Mesendoderm (in vitro differentiated cells): ENCODE data around the gene ENDOV.

Source experiments
- DNase-seq: peaks from one replicate; pipeline ENCODE4 v3.0.0; 2013
- H2AK5ac ChIP-seq: 2 replicates; pipeline ENCODE4 v1.6.1; 2013; ENCODE audit warnings: low read length, inconsistent platforms
- H2BK120ac ChIP-seq: 2 replicates; pipeline ENCODE4 v1.6.1; 2013; ENCODE audit warnings: low read depth, mild to moderate bottlenecking, low read length, moderate library complexity, mixed read lengths
- H2BK15ac ChIP-seq: replicated peaks from 2 replicates; pipeline ENCODE4 v1.6.1; 2013; ENCODE audit warnings: low read depth, mild to moderate bottlenecking, moderate library complexity
- H2BK5ac ChIP-seq: 2 replicates; pipeline ENCODE4 v1.6.1; 2013; ENCODE audit warnings: low read length, inconsistent platforms
- H3K18ac ChIP-seq: 2 replicates; pipeline ENCODE4 v1.6.1; 2013; ENCODE audit warnings: mild to moderate bottlenecking, low read length, mixed read lengths
- H3K23ac ChIP-seq: one replicate; pipeline ENCODE4 v1.6.1; 2013; ENCODE audit warnings: low read length
- H3K27ac ChIP-seq: 2 replicates; pipeline ENCODE4 v1.5.1; 2013; ENCODE audit warnings: low read depth, mild to moderate bottlenecking, inconsistent platforms, low read length, moderate library complexity
- H3K27me3 ChIP-seq: 2 replicates; pipeline ENCODE4 v1.6.1; 2013; ENCODE audit warnings: low read length, control low read depth, mild to moderate bottlenecking, inconsistent platforms; ENCODE audit not compliant: insufficient read depth, poor library complexity
- H3K36me3 ChIP-seq: 2 replicates; pipeline ENCODE4 v1.6.1; 2013; ENCODE audit warnings: low read length, inconsistent platforms; ENCODE audit not compliant: control insufficient read depth, insufficient read depth
- H3K4ac ChIP-seq: one replicate; pipeline ENCODE4 v1.6.1; 2013; ENCODE audit warnings: low read depth, mild to moderate bottlenecking, low read length, moderate library complexity
- H3K4me1 ChIP-seq: 2 replicates; pipeline ENCODE4 v1.6.1; 2013; ENCODE audit warnings: low read depth, low read length, inconsistent platforms; ENCODE audit not compliant: control insufficient read depth
- H3K4me2 ChIP-seq: 2 replicates; pipeline ENCODE4 v1.6.1; 2013; ENCODE audit warnings: low read length
- H3K4me3 ChIP-seq: 2 replicates; pipeline ENCODE4 v1.5.1; 2013; ENCODE audit warnings: mild to moderate bottlenecking, low read length
- H3K56ac ChIP-seq: one replicate; pipeline ENCODE4 v1.6.1; 2013; ENCODE audit warnings: low read length
- H3K79me1 ChIP-seq: 2 replicates; pipeline ENCODE4 v1.6.1; 2013; ENCODE audit warnings: low read length, inconsistent platforms
- H3K79me2 ChIP-seq: 2 replicates; pipeline ENCODE4 v1.6.1; 2013; ENCODE audit warnings: mild to moderate bottlenecking, low read length; ENCODE audit not compliant: control insufficient read depth, insufficient read depth
- H3K9ac ChIP-seq: 2 replicates; pipeline ENCODE4 v1.6.1; 2013; ENCODE audit warnings: low read length, inconsistent platforms
- H4K5ac ChIP-seq: one replicate; pipeline ENCODE4 v1.6.1; 2013; ENCODE audit warnings: low read length
- H4K8ac ChIP-seq: one replicate; pipeline ENCODE4 v1.6.1; 2013; ENCODE audit warnings: low read depth, mild to moderate bottlenecking, control low read depth, low read length, moderate library complexity
- WGBS: extraction: QIAGEN DNeasy Blood & Tissue Kit; methylation state at CpG from one replicate; pipeline ENCODE4 v1.1.7; 2013; ENCODE audit warnings: low lambda C conversion rate, missing lambda C conversion rate; ENCODE audit not compliant: insufficient coverage; ENCODE audit errors: extremely low coverage; 5-methylcytosine and 5-hydroxymethylcytosine counted together

Gene ENDOV

DNA sequence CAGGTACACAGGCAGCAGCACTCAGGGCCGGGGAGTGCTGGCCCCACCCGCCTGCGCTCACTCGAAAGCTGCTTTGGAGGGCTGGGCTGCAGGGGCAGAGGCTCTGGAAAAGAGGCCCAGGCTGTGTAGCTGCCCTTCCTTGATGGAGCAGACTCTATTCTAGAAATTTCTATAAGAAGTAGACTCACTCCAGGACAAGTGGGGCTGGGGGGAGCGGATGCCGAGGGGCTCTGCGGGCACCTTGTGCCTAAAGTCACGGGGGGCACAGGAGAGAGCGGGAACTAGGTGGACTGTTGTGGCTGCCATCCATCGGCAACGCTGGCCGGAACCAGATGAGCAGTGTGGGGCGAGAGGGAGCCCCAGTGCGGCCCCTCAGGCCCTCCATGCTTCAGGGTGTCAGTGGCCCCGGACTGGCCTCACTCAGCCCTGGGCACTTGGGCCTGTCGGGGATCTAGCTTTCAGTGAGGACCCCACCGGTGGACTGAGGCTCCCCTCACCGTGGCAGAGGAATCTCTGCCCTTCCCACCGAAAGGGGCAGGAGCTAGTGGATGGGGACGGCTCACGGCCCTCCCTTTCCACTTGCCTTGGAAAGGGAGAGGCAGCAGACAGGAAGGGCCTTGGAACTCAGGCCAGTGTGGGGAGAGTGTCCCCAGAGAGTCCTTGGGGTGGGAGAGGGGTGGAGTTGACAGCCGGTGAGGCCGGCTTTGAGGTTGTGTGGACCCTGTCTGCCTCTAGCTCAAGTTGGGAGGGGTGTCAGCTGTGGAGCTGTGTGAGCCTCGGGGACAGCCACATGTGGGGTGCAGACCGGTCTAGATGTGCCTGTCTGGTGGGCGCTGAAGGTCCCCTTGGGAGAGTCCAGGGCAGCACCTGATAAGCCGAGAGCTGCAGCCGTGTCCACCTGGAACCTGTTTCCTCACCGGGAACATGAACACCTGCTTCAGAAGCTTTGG is 16.6 kb downstream of the ENDOV start:
- H3K27me3 ChIP-seq = no peaks in the 10 kb centered on the region
- H3K9ac ChIP-seq = no peak overlapping the region

DNA sequence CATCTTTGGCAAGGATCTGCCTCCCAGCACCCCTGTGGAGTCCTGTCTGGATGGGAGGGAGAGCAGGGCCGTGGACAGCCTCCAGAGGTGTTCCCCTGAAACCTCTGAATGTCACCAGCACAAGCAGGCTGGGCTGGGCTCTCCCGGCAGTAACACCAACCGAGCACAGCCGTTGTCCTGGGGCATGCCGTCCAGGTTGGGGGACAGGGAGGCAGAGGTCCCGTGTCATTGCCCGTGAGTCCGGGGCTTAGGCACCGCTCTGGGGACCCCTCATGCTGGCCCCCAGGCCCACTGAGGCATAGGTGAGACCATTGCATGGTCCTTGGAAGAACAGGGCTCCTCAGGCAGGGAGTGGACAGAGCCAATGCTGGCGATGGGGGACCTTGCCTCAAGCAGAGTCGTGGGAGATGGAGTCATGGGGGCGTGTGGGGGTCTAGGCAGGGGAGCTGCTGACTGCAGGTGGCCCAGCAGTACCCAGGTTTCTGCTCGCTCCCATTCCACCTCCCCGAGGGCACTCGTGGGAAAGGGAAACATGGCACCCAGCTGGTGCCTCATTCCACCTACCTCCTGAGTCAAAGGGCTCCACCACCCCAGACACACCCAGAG is 17.5 kb downstream of the ENDOV start:
- no peak overlapping the region for H3K56ac ChIP-seq
- H3K4me1 ChIP-seq = no peaks in the 10 kb centered on the region
- no peaks in the 10 kb centered on the region for H3K36me3 ChIP-seq
- no peak overlapping the region for H2BK5ac ChIP-seq
- H3K79me2 ChIP-seq = no peaks in the 10 kb centered on the region
- H3K23ac ChIP-seq = no peak overlapping the region
- no peak overlapping the region for H3K4me2 ChIP-seq
- H3K79me1 ChIP-seq = no peaks in the 10 kb centered on the region
- no peak overlapping the region for H3K4ac ChIP-seq
- H3K27me3 ChIP-seq = no peaks in the 10 kb centered on the region
- no CpG with 5 or more reads among the region's 15 CpGs for WGBS
- no peak overlapping the region for H4K5ac ChIP-seq
- H2BK120ac ChIP-seq = no peak overlapping the region
- no peak overlapping the region for H2BK15ac ChIP-seq
- no peak overlapping the region for H3K27ac ChIP-seq
- H4K8ac ChIP-seq = no peak overlapping the region
- no peak overlapping the region for H3K4me3 ChIP-seq
- DNase-seq = no peak
- no peak overlapping the region for H3K18ac ChIP-seq
- no peak overlapping the region for H2AK5ac ChIP-seq
- no peak overlapping the region for H3K9ac ChIP-seq

More for the DNA sequence above, 16.6 kb downstream of the ENDOV start:
- H3K79me2 ChIP-seq = no peaks in the 10 kb centered on the region
- no peak overlapping the region for H3K27ac ChIP-seq
- H3K36me3 ChIP-seq = no peaks in the 10 kb centered on the region
- no peak overlapping the region for H3K4me3 ChIP-seq
- H3K4ac ChIP-seq = no peak overlapping the region
- no peaks in the 10 kb centered on the region for H3K4me1 ChIP-seq
- H3K79me1 ChIP-seq = no peaks in the 10 kb centered on the region
- no peak overlapping the region for H3K4me2 ChIP-seq
- no peak overlapping the region for H4K5ac ChIP-seq
- no CpG with 5 or more reads among the region's 29 CpGs for WGBS
- no peak overlapping the region for H3K23ac ChIP-seq
- no peak overlapping the region for H2BK15ac ChIP-seq
- no peak overlapping the region for H3K18ac ChIP-seq
- no peak overlapping the region for H4K8ac ChIP-seq
- H2BK120ac ChIP-seq = no peak overlapping the region
- no peak overlapping the region for H2AK5ac ChIP-seq
- no peak for DNase-seq
- H2BK5ac ChIP-seq = no peak overlapping the region
- no peak overlapping the region for H3K56ac ChIP-seq

DNA sequence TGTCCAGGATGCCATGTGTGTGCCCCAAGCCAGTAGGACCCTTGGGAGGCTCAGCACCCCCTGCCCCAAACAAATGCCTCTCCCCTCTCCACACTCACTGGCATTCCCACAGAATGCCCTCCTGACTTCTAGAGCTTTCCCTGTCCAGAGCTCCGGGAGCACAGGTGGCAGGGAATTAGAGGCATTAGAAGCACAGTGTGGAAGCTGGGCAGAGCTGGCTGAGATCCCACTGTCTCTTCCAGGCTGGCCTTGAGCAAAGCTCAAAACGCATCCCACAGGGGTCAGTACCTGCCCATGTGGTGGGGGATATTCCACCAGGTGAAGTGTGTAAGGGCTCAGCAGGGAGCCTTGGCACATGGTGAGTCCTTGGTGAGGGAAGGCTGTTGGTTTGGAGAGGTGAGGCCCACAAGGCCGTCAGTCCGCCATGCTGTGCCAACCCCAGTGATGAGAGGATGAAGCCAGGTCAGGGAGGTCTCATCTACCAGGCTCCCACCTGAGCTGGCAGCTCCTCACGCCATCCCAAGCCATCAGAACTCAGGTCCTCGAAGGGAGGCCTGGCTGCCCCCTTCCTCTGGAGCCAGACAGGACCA is 18.1 kb downstream of the ENDOV start:
- Histone ChIP-seq H3K9ac (no peak overlapping the region), H2BK15ac (no peak overlapping the region), H3K23ac (no peak overlapping the region), H3K27me3 (no peaks in the 10 kb centered on the region), H3K36me3 (no peaks in the 10 kb centered on the region), H2BK120ac (no peak overlapping the region), H3K56ac (no peak overlapping the region), H3K79me2 (no peaks in the 10 kb centered on the region), H3K4me2 (no peak overlapping the region), H4K5ac (no peak overlapping the region), H3K4me1 (no peaks in the 10 kb centered on the region), H2BK5ac (no peak overlapping the region), H4K8ac (no peak overlapping the region), H3K79me1 (no peaks in the 10 kb centered on the region), H2AK5ac (no peak overlapping the region), H3K4me3 (no peak overlapping the region), H3K4ac (no peak overlapping the region), H3K18ac (no peak overlapping the region), H3K27ac (no peak overlapping the region)
- WGBS = no CpG with 5 or more reads among the region's 6 CpGs
- DNase-seq = no peak

DNA sequence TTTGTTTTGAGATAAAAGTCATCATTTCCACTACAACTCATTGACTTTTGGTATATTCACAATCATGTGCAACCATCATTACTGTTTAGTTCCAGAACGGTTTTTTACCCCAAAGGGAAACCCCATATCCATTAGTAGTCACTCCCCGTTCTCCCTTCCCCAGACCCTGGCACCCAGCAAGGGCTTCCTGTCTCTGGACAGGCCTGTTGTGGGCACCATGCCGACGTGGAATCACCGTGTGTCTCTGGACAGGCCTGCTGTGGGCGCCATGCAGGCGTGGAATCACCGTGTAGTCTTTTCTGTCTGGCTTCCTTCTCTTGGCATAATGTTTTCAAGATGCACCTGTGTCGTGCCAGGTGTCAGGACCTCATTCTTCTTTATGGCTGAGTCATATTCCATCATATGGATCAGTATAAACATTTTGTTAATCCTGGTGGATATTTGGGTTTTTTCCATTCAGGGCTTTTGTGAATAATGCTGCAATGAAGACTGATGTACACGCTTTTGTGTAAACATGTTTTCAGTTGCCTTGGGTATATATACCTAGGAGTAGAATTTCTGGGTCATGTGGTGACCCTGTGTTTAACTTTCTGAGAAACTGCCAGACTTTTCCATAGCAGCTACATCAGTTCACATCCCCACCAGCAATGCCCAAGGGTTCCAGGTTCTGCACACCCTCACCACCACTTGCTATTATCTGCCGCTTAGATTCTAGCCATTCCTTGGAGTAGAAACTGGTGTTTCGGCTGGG is 19.1 kb downstream of the ENDOV start:
- no peak overlapping the region for H3K18ac ChIP-seq
- no peak overlapping the region for H3K4me3 ChIP-seq
- no peak overlapping the region for H3K23ac ChIP-seq
- H3K79me1 ChIP-seq = no peaks in the 10 kb centered on the region
- no peaks in the 10 kb centered on the region for H3K36me3 ChIP-seq
- no peak overlapping the region for H3K9ac ChIP-seq
- no peak overlapping the region for H4K5ac ChIP-seq
- no peak overlapping the region for H2BK15ac ChIP-seq
- no peaks in the 10 kb centered on the region for H3K27me3 ChIP-seq
- no peak overlapping the region for H2BK120ac ChIP-seq
- no CpG with 5 or more reads among the region's 12 CpGs for WGBS
- no peaks in the 10 kb centered on the region for H3K79me2 ChIP-seq
- DNase-seq = no peak
- no peak overlapping the region for H2AK5ac ChIP-seq
- no peaks in the 10 kb centered on the region for H3K4me1 ChIP-seq
- H4K8ac ChIP-seq = no peak overlapping the region
- no peak overlapping the region for H3K56ac ChIP-seq
- H3K4ac ChIP-seq = no peak overlapping the region
- no peak overlapping the region for H3K27ac ChIP-seq
- no peak overlapping the region for H3K4me2 ChIP-seq
- H2BK5ac ChIP-seq = no peak overlapping the region

DNA sequence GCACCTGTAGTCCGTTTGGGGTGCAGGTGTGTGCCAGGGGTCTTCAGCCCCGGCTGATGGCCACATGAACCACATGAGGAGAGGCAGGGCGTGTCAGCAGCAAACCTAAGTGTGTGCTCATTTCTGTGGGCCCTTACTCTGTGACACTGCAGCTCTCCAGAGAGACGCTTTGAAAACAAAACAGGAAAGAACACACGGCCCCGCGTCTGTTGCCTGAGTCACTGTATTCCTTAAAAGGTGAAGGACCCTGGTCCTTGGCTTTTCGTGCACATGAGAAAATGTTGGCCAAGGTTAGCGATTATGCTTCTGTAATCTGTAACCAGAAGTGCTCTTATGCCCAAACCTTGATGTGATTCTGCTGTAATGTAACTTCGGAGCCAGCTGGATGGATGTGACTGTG is 22.6 kb downstream of the ENDOV start:
- H4K5ac ChIP-seq = no peak overlapping the region
- H2BK15ac ChIP-seq = no peak overlapping the region
- no peak overlapping the region for H2BK120ac ChIP-seq
- H3K23ac ChIP-seq = no peak overlapping the region
- WGBS = no CpG with 5 or more reads among the region's 10 CpGs
- H3K4ac ChIP-seq = no peak overlapping the region
- no peak overlapping the region for H3K56ac ChIP-seq
- H3K27me3 ChIP-seq = no peaks in the 10 kb centered on the region
- H3K79me2 ChIP-seq = no peaks in the 10 kb centered on the region
- H3K36me3 ChIP-seq = no peaks in the 10 kb centered on the region
- H4K8ac ChIP-seq = no peak overlapping the region
- H2AK5ac ChIP-seq = no peak overlapping the region
- no peak overlapping the region for H2BK5ac ChIP-seq
- no peak for DNase-seq
- no peaks in the 10 kb centered on the region for H3K79me1 ChIP-seq
- no peak overlapping the region for H3K18ac ChIP-seq
- H3K4me3 ChIP-seq = no peak overlapping the region
- no peaks in the 10 kb centered on the region for H3K4me1 ChIP-seq
- H3K4me2 ChIP-seq = no peak overlapping the region
- H3K27ac ChIP-seq = no peak overlapping the region
- no peak overlapping the region for H3K9ac ChIP-seq
